HG02642 (cell line): ENCODE results near the gene ZDHHC11B.
A peak's percentile ranks its signal among the peaks of the same experiment; 100 is the strongest.
"Not testable (repeated sequence)": the region's sequence is repeated elsewhere in the genome, so short reads cannot be mapped to it uniquely, and the experiment has no call there.

Source experiments
- ATAC-seq: cut with Tn5 transposase; IDR thresholded peaks from one replicate; pipeline ENCODE4 v1.9.1; 2021; ENCODE audit warnings: mild to moderate bottlenecking; ENCODE audit not compliant: unreplicated experiment, poor library complexity

Gene ZDHHC11B

DNA sequence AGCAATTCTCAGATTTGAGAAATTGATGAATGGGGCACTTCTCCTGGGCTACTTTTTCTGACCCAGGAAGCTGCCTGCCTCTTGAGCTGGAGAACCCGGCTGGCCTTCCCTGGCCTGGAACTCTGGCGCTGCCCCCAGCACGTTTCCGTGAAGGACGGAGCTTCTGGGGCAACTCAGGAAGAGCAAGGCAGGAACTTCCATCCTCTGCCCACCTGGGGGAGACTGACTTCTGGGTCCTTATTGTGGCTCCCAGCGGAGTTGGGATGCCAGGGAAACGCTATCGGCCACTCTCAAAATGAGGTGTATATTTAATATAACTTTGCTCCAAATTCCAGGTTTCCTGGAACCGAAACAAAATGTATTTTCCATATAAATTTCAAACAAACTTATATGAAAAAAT lies 57.4 kb downstream of the ZDHHC11B start:
- not testable (repeated sequence) for ATAC-seq

DNA sequence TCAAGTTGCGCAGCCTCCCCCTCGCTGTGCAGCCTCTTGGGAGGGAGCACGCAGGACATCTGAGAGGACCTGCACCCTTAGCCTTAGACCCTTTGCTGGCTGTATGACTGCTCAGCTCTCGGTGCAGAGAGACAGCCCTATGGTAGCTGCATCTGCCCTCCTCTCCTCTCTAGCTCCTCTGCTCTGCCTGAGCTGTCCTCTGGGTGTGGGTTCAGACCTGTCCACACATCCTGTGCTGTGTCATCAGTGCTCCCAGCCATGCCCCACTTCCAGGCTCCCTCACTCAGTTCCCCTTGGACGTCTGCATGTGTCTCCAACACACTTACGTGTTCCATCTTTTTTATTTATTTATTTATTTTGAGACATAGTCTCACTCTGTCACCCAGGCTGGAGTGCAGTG lies 60.7 kb downstream of the ZDHHC11B start:
- not testable (repeated sequence) for ATAC-seq

DNA sequence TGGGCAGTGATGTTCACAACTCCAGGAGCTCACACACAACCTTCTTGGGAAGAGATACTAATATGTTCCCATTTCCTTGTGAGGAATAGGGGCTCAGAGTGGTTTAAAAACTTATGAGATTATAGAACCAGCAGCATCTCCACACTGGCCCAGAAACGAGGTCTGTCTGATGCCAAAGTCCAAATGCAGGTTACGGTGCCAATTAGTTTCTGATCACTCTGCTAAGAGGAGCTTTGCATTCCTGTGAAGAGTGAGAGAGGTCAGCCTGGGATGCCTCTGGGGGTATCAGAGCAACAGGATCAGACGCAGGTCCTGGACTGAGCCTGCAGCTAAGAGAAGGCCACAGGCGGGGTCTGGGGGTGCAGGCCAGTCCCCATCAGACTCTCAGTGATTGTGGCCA lies 61.2 kb downstream of the ZDHHC11B start:
- not testable (repeated sequence) for ATAC-seq

DNA sequence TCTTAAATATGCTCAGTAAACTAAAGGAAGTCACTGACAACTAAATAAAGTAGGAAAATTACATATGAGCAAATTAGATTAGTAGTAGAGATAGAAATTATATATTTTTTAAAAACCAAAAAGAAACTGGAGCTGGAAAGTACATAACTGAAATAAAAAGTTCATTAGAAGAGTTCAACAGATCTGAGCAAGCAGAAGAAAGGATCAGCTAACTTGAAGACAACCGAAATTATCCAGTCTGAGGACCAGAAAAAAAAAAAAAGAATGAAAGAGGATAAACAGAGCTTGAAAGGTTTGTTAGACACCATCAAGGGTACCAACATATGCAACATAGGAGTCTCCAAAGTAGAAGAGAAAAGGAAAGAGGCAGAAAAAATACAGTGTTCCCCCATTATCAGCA lies 65.2 kb downstream of the ZDHHC11B start:
- not testable (repeated sequence) for ATAC-seq

DNA sequence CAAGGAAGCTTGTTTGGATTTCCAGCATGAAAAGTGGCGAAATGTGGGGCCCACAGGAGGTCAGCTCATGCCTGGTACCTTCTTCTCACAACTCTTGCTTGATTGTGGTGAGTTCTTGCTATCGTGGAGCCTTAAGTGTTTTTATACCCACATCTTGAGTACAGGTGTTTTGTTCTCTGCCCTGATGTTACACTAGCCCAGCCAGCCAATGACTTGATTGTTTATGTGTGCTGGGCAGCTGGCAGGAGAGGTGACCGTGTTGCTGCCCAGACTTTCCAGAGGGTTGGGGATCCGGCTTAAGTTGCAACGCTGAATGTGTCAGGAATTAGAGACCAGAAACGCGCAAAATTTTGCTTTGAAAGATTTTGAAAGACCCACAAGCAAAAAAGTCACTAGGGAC lies 67.4 kb downstream of the ZDHHC11B start:
- ATAC-seq = no peak

DNA sequence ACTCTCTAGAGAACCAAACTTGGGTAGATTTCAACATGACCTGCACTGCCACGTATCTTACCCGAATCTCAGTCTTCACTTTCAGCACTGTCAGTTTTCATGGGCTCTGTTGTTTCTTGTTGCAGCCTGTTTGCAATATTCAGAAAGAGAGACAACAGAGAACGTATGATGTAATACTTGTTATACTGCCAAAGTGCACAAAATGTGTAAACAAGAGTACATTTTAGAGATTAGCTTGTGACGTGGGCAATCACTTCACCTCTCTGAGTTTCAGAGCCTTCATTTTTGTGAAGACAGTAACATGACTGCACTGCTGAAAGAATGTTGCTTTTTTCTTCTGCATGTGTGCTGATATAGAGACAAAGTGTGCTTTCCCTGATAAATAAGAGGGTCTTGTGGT lies 67.8 kb downstream of the ZDHHC11B start:
- ATAC-seq = not testable (repeated sequence)

DNA sequence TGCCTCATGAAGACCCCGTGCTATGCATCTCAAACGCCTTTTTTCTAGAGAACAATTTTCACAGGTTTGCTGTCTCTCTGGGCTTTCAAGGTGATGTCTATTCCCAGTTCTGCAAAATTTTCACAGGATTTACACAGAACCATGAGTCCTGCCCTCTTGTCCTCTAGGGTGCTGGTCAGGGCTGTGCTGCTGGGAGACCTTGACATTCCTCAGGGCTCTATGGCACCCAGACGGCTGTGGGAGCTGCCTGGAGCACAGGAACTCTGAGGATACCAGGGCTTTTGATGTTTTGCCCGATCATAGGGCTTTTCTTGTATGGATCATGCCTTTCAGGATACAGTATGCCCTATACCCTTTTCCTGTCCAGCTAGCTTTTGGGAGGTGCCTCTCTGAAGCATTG lies 68.9 kb downstream of the ZDHHC11B start:
- not testable (repeated sequence) for ATAC-seq

DNA sequence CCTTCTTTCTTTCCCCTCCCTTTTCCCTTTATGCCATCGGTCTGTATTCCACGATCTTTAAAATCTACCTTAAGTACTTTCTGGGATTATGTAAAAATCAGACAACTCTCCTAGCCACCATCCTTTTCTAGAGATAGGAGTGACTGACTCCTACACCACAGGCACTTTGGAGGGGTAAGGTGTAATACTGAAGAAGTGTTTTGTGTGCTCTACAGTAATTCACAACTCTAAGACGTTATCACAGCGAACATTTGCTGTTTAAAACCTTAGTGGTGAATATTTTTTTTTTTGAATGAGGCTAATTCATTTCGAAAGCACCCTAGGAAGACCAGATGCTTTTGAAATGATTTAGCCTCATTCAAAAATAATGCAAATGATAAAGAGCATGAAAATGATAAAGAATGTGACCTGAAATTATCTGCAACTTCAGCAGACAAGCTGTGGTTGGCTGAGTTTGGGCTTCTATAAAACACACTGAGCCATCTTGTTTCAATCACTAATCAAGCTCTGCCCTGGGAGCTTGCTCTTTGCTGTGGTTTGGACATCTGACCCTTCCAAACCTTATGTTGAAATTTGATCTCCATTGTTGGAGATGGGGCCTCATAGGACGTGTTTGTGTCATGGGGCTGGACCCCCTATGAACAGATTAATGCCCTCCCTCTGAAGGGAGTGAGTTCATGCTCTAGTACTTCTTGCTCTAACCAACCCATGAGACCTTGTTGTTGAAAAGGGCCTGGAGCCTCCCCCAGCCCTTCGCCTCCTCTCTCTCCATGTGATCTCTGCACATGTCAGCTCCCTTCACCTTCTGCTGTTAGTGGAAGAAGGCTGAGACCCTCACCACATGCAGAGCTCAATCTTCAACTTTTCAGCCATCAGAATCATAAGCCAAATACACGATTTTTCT lies 70.1 kb downstream of the ZDHHC11B start:
- ATAC-seq = not testable (repeated sequence)

DNA sequence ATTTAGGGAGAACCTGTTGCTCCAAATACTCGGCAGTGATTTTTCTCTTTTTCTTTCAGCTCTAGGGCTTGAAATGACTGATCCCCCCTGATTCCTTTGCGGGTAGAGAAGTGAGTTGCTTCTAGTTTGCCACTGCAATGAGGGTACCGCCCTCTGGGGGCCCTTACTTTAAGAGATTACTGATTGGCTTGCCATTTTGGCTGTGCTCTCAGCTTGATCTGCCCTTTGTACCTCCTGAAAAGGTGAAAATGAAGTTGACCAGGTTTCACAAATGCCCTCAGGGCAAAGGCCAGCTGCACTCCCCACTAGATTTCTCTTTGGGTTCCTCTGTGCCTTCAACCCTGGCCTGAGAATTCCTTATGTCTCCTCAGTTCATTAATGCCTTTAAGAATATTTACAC lies 70.8 kb downstream of the ZDHHC11B start:
- ATAC-seq = not testable (repeated sequence)

DNA sequence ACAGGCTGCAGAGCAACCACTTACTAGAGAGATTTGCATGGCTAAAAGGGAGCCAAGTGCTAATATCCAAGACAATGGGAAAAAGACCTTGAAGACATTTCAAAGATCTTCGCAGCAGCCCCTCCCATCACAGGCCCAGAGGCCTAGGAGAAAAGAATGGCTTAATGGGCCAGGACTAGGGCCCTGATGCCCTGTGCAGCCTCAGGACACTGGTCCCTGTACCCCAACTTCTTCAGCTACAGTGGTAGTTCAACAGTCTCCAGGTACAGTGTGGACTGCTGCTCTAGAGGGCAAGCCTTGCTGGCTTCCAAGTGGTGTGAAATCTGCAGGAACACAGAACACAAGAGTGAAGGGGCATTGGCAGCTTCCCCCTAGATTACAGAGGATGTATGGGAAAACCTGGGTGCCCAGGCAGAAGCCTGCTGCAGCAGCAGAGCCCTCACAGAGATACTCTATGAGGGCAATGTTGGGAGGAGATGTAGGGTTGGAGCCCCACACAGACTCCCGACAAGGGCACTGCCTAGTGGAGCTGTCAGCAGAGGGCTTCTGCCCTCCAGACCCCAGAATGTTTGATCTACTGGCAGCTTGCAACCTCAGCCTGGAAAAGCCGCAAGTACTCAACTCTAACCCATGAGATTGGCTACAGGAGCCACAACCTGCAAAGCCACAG lies 75.5 kb downstream of the ZDHHC11B start:
- not testable (repeated sequence) for ATAC-seq

DNA sequence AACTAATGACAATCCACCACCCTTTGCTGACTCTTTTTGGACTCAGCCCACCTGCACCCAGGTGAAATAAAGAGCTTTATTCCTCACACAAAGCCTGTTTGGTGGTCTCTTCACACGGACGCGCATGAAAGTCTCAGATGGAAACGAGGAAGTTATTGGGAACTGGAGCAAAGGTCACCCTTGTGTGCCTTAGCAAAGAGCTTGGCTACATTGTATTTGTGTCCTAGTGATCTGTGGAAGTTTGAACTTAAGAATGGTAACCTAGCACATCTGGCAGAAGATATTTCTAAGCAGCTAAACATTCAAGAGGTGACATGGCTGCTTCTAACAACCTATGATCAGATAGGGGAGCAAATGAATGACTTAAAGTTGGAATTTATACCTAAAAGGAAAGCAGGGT lies 76.2 kb downstream of the ZDHHC11B start:
- not testable (repeated sequence) for ATAC-seq

DNA sequence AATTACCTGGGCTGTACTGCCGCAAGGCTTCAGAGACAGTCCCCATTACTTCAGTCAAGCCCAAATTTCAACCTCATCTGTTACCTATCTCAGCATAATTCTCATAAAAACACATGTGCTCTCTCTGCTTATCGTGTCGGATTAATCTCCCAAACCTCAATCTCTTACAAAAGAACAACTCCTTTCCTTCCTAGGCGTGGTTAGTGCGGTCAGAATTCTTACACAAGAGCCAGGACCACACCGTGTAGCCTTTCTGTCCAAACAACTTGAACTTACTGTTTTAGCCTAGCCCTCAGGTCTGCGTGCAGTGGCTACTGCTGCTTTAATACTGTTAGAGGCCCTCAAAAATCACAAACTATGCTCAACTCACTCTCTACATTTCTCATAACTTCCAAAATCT lies 78.4 kb downstream of the ZDHHC11B start:
- not testable (repeated sequence) for ATAC-seq

DNA sequence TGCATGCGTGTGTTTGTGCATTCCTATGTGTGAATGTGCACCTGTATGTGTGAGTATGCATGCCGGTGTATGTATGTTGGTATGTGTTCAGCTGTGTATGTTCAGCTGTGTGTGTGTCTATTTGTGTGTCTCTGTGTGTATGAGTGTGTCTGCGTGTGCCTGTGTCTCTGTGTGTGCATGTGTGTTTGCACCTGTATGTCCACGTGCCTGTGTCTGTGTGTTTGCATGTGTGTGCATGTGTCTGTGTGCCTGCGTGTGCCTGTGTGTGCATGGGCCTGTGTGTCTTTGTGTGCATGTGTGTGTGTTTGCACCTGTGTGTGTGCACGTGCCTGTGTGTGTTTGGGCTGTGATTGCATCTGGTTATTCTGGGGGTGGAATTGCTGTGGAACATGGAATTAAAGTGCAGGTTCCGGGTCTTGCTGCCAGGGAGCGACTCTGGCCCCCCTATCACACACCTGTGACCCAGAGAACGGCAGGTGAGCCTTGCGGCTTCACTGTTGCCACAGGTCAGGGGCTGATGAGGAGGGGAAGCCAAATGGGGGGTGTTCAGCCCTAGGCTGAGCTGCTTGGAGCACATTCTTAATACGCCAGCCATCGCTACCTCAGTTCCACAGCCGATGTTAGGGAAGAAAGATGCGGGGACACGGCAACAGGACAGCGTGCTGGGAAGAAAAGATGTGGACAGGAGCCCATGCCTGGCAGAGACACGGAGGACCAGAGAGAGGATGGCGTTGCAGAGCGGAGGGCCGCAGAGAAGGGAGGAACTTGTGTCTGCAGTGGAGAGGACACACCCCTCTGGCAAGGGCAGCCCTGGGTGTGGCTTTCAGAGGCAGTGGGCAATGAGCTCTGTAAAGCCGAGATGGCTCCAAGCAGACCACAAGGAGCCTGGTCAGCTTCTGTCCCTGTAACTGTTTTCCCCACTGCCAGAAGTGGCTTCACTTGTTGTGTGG lies 87.5 kb downstream of the ZDHHC11B start:
- ATAC-seq = not testable (repeated sequence)

DNA sequence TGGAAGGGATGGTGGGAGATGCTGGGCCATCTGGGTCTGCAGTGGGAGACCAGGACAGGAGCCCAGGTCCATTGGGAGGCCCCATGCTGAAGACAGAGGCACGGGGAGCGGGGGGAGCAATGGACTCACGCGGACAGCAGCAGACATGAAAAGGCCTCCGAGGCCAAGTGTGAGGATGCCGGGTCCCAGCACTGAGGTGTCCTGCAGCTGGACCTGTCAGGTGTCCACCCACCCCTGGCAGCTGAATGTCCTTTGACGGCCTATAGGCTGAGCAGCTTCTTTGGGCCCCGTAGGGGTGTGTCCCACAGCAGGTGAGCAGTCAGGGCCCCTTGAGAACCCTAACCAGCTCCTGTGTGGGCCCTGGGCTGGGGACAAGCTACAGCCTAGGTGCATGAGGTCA lies 88.3 kb downstream of the ZDHHC11B start:
- not testable (repeated sequence) for ATAC-seq

DNA sequence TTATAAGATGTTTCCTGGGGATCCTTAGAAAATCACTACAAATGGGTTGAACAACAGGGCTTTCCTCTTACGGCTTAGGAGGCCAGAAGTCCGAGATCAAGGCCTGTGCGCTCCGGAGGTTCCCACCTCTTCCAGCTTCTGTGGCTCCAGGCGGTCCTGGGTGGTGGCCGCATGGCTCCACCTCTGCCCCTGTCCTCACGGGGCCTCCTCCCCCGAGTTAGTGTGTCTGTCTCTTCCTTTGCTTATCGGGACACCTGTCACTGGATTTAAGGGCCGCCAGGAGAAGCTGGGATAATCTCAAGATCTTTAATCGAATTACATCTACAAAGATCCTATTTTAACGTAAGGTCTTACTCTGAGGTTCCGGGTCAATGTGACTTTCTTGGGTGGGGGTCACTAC lies 89.1 kb downstream of the ZDHHC11B start:
- not testable (repeated sequence) for ATAC-seq

DNA sequence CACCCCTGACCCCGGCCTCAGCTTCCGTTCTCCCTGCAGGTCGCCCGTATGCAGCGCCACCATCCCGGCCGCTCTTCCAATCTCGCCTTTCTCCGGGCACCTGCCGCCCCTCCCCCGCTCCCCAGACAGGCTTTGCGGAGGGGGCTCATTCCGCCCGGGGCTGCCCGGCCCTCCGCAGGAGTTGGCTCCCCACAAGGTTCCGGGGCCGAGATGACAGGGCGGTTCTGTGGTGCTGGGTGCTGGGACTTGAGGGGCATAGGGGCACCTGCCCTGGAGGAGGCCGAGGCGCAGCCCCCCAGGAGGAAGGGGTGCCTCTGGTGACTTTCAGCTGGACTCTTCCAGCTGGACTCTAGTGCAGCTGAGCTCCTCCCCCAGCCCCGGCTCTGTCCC lies 90.5 kb downstream of the ZDHHC11B start:
- peak; percentile 9 for ATAC-seq

DNA sequence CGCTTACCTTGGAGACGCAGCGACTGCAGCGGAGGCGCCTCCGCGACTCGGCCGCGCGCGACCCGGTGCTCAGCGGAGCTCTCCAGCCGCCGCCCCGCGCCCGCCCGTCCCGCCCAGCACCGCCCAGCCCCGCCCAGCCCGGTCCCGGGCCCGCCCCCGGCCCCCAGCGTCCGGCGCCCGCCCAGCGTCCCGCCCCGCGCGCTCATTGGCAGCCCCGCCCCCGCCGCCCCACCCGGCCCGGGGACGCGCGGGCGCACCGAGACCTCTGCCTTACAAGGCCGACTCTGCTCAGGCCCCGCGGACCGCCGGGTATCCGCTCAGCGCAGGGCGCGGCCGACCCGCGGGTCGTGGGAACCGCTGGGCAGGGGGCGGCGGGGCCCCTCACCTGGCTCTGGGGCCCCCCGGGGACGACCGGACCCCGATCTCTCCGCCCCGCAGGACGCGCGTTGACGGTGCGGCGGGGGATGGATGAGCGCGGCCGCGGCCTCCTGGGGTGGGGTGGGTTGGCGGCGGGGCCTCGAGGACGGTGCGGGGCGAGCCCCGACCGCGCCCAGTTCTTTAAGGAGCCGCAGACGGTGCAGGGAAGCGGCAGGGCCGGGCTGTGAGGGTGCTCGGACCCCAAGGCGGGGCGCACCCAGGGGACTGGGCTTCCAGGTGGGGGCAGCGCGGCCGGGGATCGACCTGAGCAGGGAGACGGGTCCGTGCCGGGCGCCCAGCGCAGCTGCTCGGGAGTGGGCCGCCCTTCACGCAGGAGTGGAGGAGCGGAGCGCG lies 91.1 kb downstream of the ZDHHC11B start, which contains the start of gene TPPP:
TPPP (minus strand) TSS at position 82 of the 771 bp plus-strand sequence. CDS start 15,292 bp downstream, outside the sequence.
- ATAC-seq = peak; percentile 80

DNA sequence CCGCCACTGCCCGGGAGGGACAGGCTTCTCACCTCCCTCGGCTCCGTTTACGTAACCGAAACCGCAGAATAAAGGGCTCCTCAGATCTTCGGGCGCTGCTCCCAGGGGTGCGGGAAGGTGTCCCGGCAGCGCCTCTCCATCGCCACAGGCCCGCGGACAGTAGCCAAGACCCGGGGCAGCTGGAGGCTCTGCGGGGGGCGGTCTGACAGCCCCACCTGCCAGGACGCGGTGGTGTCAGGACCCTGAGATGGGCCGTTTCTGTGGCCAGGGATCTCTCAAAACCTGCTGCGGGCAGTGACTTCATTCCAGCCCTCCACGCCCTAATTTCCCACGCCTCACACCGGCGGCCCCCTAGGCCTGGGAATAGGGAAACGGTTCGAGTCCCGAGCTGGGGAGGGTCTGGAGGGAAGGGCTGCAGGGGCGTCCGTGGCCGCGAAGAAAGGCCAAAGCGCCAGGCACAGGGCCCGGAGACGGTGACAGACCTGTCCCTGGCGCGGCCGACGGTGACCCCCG lies 91.9 kb downstream of the ZDHHC11B start:
- ATAC-seq = peak; percentile 11

DNA sequence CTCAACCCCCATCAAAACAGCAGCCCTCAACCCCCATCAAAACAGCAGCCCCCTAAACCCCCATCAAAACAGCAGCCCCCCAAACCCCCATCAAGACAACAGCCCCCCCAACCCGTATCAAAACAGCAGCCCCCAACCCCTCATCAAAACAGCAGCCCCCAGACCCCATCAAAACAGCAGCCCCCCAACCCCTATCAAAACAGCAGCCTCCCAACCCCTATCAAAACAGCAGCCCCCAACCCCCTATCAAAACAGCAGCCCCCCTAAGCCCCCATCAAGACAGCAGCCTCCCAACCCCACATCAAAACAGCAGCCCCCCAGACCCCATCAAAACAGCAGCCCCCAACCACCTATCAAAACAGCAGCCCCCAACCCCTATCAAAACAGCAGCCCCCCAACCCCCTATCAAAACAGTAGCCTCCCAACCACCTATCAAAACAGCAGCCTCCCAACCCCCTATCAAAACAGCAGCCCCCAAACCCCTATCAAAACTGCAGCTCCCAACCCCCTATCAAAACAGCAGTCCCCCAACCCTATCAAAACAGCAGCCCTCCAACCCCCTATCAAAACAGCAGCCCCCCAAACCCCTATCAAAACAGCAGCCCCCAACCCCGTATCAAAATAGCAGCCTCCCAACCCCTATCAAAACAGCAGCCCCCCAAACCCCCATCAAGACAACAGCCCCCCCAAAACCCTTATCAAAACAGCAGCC lies 92.6 kb downstream of the ZDHHC11B start:
- ATAC-seq = no peak
